ENCODE results near the gene REX1BD. TPM values are rescaled to one million over a fixed set of nuclear protein-coding genes. Genes with fewer than 3 reads are reported as not detected.

Gene REX1BD
- total and polyA plus RNA-seq, 2 of the 8 experiments (the other 6 are each of a cell fraction or from before 2014, with no cell fraction given) = 56.8 to 62.7 TPM

DNA sequence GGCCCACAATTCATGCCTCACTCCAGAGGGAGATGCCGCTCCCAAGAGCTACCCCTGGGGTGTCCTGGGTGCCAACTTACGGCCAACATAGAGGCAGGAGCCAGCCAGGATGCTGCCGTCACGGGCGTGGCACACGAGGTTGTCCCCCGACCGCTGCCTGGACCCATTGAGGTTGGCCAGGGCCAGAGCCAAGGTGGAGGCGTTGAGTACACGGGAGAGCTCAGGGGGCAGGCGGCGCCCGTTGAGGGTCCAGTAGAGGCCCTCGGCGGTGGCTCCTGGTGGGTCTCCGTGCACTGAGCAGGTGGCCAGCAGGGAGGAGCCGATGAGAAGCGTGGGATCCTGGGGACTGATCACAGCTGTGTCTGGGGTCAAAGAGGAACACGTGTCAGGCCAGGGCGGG lies 10.9 kb downstream of the REX1BD start:
- H3K27ac ChIP-seq (ENCODE audit: low read depth, low read length) = no peak overlapping the region
- no peak for FAIRE-seq
- H3K4me2 ChIP-seq (ENCODE audit: insufficient read depth in 1 of 2, low read depth in 2 of 2, low read length in 2 of 2) = no peak overlapping the region
- H3K4me3 ChIP-seq (ENCODE audit: extremely low read depth in 1 of 4, insufficient read depth in 2 of 4, low read depth in 3 of 4, low read length in 4 of 4) = no peak overlapping the region
- H3K27me3 ChIP-seq (replicated peaks in 1 of 4; ENCODE audit: control insufficient read depth in 3 of 4, extremely low read depth in 1 of 4, insufficient read depth in 3 of 4, low read length in 3 of 4) = peaks cover 15 to 37% (median 33%) of the 10 kb centered on the region in 4 experiments
- H3K23ac ChIP-seq (ENCODE audit: insufficient read length) = no peak overlapping the region
- no peak overlapping the region for H4K91ac ChIP-seq (replicated peaks; ENCODE audit: insufficient read length, low read length)
- H3K4me1 ChIP-seq (replicated peaks in 1 of 4; ENCODE audit: control insufficient read depth in 3 of 4, insufficient read depth in 4 of 4, low read length in 3 of 4) = peaks cover 3 to 33% (median 23%) of the 10 kb centered on the region in 4 experiments
- H4K5ac ChIP-seq (ENCODE audit: insufficient read length, low read depth, low read length) = no peak overlapping the region
- no peak overlapping the region for H3K56ac ChIP-seq (replicated peaks; ENCODE audit: insufficient read length, low read depth, low read length)
- no peak overlapping the region for H2AK5ac ChIP-seq (ENCODE audit: low read depth, low read length)
- H2BK5ac ChIP-seq (ENCODE audit: low read depth, low read length) = no peak overlapping the region
- TF ChIP-seq KDM1A (IDR thresholded peaks at IDR 0.05; ENCODE audit: borderline replicate concordance, low read length) (no peak), SRF (IDR thresholded peaks at IDR 0.05; ENCODE audit: low read depth, low read length) (no peak)
- ChIA-PET POLR2A (ENCODE audit: partially characterized antibody) (interaction anchor here (3.1 kb wide), 1 partner anchor 10 kb away, joined by 18 read pairs; the partner anchor contains the start of gene REX1BD), CTCF (ENCODE audit: partially characterized antibody) (interaction anchor here (1.6 to 12.5 kb wide), 4 partner anchors 10 to 130 kb away, joined by 5 to 139 read pairs (median 10); partner anchors contain the start of gene REX1BD)
- H2BK120ac ChIP-seq (replicated peaks; ENCODE audit: low read depth, low read length) = no peak overlapping the region
- H3K79me2 ChIP-seq (ENCODE audit: control insufficient read depth in 1 of 2, insufficient read depth in 2 of 2, low read length in 2 of 2) = no peaks in the 10 kb centered on the region
- peaks cover 0 to 4% of the 10 kb centered on the region in 2 experiments for H4K20me1 ChIP-seq (replicated peaks in 1 of 2; ENCODE audit: control insufficient read depth in 1 of 2, insufficient read depth in 2 of 2, low read length in 2 of 2)
- H3K4ac ChIP-seq (replicated peaks; ENCODE audit: insufficient read length, low read depth, low read length) = no peak overlapping the region
- H2BK15ac ChIP-seq (ENCODE audit: low read length) = no peak overlapping the region
- H4K8ac ChIP-seq (ENCODE audit: extremely low read depth, insufficient read depth, low read length) = no peak overlapping the region
- H3K9ac ChIP-seq (replicated peaks in 1 of 4; ENCODE audit: extremely low read depth in 1 of 4, low read depth in 3 of 4, low read length in 3 of 4) = no peak overlapping the region
- no peaks in the 10 kb centered on the region for H3K9me3 ChIP-seq (ENCODE audit: insufficient read depth in 2 of 2, low read depth in 1 of 2, low read length in 1 of 2)
- no peaks in the 10 kb centered on the region for H3K79me1 ChIP-seq (ENCODE audit: low read depth, low read length)
- no peak overlapping the region for H3K14ac ChIP-seq (ENCODE audit: insufficient read length)
- H2BK12ac ChIP-seq (ENCODE audit: low read depth, low read length) = no peak overlapping the region
- H2BK20ac ChIP-seq (ENCODE audit: low read length) = no peak overlapping the region
- peaks cover 6% of the 10 kb centered on the region for H3K23me2 ChIP-seq (ENCODE audit: low read depth, low read length)
- H3K36me3 ChIP-seq (ENCODE audit: control insufficient read depth in 2 of 4, insufficient read depth in 4 of 4, low read length in 3 of 4) = no peaks in the 10 kb centered on the region
- H2AFZ ChIP-seq (ENCODE audit: low read length) = no peak overlapping the region
- H3K18ac ChIP-seq (ENCODE audit: extremely low read depth, low read length) = no peak overlapping the region
- no peak for DNase-seq (ENCODE audit: low read depth in 1 of 2, low spot score in 2 of 2)
- WGBS, 2 experiments (ENCODE audit: extremely low coverage in 1 of 2, insufficient coverage in 1 of 2, insufficient read length in 1 of 2, insufficient replicate concordance in 2 of 2, low coverage in 1 of 2, low lambda C conversion rate in 2 of 2, missing lambda C conversion rate in 1 of 2) = 81% methylated on average over 20 of the region's 20 CpGs; no CpG with 5 or more reads in 1 of the 2 experiments
